ENCODE measurements around the gene TIMMDC1. TPM values are rescaled to one million over a fixed set of nuclear protein-coding genes. Genes with fewer than 3 reads are reported as not detected.

TIMMDC1 gene
- total RNA-seq, 1 experiment from 2014 or later: 109 TPM

GRCh38 chr3:119543147-119543546, 44.8 kb downstream of the TIMMDC1 start:
- Histone ChIP-seq H3K18ac (ENCODE audit: insufficient read length, low read depth, low read length) (no peak overlapping the region), H3K56ac (ENCODE audit: insufficient read length, low read depth, low read length) (no peak overlapping the region), H2BK5ac (ENCODE audit: insufficient read length, low read length) (no peak overlapping the region), H3K79me2 (ENCODE audit: insufficient read depth, low read length) (no peaks in the 10 kb centered on the region), H3T11ph (ENCODE audit: low read length) (no peak overlapping the region), H3K9me3 (ENCODE audit: control insufficient read depth, low read depth, low read length) (no peaks in the 10 kb centered on the region), H3K23me2 (ENCODE audit: insufficient read length, low read depth, low read length, poor library complexity, severe bottlenecking) (no peaks in the 10 kb centered on the region), H2BK20ac (ENCODE audit: low read depth, low read length, poor library complexity, severe bottlenecking) (no peak overlapping the region), H4K5ac (ENCODE audit: insufficient read length, low read depth, low read length) (no peak overlapping the region), H2BK12ac (ENCODE audit: insufficient read length, low read depth, low read length) (no peak overlapping the region), H2BK15ac (ENCODE audit: low read depth, low read length) (no peak overlapping the region), H4K91ac (ENCODE audit: insufficient read length, low read depth, low read length) (no peak overlapping the region), H2BK120ac (ENCODE audit: low read depth, low read length, poor library complexity, severe bottlenecking) (no peak overlapping the region), H3K4me1 (ENCODE audit: insufficient read depth, low read length) (no peaks in the 10 kb centered on the region), H3K27me3 (ENCODE audit: insufficient read depth, low read length) (no peaks in the 10 kb centered on the region), H3K23ac (ENCODE audit: insufficient read length, low read depth, low read length) (no peak overlapping the region), H3K79me1 (ENCODE audit: insufficient read depth, low read depth, low read length, poor library complexity, severe bottlenecking) (no peaks in the 10 kb centered on the region), H3K9ac (ENCODE audit: extremely low read depth, insufficient read length, low read length) (no peak overlapping the region), H3K4ac (ENCODE audit: low read depth, low read length) (no peak overlapping the region), H4K20me1 (ENCODE audit: control insufficient read depth, insufficient read depth, insufficient read length) (no peaks in the 10 kb centered on the region), H3K27ac (ENCODE audit: insufficient read length, low read depth, low read length) (no peak overlapping the region), H2AFZ (ENCODE audit: low read length) (no peak overlapping the region), H2AK5ac (ENCODE audit: insufficient read length, low read length) (no peak overlapping the region), H3K14ac (ENCODE audit: insufficient read depth, low read length) (no peak overlapping the region), H4K8ac (replicated peaks; ENCODE audit: insufficient read length, low read depth, low read length) (no peak overlapping the region), H3K4me2 (ENCODE audit: insufficient read depth, insufficient read length, low read length) (no peak overlapping the region)
- TF ChIP-seq, protein P1, sequence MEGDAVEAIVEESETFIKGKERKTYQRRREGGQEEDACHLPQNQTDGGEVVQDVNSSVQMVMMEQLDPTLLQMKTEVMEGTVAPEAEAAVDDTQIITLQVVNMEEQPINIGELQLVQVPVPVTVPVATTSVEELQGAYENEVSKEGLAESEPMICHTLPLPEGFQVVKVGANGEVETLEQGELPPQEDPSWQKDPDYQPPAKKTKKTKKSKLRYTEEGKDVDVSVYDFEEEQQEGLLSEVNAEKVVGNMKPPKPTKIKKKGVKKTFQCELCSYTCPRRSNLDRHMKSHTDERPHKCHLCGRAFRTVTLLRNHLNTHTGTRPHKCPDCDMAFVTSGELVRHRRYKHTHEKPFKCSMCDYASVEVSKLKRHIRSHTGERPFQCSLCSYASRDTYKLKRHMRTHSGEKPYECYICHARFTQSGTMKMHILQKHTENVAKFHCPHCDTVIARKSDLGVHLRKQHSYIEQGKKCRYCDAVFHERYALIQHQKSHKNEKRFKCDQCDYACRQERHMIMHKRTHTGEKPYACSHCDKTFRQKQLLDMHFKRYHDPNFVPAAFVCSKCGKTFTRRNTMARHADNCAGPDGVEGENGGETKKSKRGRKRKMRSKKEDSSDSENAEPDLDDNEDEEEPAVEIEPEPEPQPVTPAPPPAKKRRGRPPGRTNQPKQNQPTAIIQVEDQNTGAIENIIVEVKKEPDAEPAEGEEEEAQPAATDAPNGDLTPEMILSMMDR (conservative IDR thresholded peaks at IDR 0.05): no peak
- H3K36me3 Mint-ChIP-seq (ENCODE audit: insufficient read depth in 1 of 3, low read depth in 3 of 3): no peaks in the 10 kb centered on the region
- no peaks in the 10 kb centered on the region for H3K27me3 Mint-ChIP-seq (ENCODE audit: low read depth)
- whole genome bisulfite sequencing (ENCODE audit: extremely low coverage, insufficient read length, low lambda C conversion rate): no CpG with 5 or more reads among the region's 7 CpGs
- 0 out of 4 replicates have a peak, but pooled peaks cover 0 to under 1% of the 10 kb centered on the region in 2 experiments for H3K4me1 Mint-ChIP-seq
- no peak overlapping the region for H3K27ac Mint-ChIP-seq
- no peaks in the 10 kb centered on the region for H3K9me3 Mint-ChIP-seq
- H3K4me3 Mint-ChIP-seq: no peak overlapping the region
- no peak for DNase-seq
